Measurements from ENCODE around the gene CEACAM20. TPM values are rescaled to one million over a fixed set of nuclear protein-coding genes. Genes with fewer than 3 reads are reported as not detected.
"Not testable (repeated sequence)": the region's sequence is repeated elsewhere in the genome, so short reads cannot be mapped to it uniquely, and the experiment has no call there.

Gene CEACAM20
- total and polyA plus RNA-seq, 5 donors from 2014 or later = not detected

DNA sequence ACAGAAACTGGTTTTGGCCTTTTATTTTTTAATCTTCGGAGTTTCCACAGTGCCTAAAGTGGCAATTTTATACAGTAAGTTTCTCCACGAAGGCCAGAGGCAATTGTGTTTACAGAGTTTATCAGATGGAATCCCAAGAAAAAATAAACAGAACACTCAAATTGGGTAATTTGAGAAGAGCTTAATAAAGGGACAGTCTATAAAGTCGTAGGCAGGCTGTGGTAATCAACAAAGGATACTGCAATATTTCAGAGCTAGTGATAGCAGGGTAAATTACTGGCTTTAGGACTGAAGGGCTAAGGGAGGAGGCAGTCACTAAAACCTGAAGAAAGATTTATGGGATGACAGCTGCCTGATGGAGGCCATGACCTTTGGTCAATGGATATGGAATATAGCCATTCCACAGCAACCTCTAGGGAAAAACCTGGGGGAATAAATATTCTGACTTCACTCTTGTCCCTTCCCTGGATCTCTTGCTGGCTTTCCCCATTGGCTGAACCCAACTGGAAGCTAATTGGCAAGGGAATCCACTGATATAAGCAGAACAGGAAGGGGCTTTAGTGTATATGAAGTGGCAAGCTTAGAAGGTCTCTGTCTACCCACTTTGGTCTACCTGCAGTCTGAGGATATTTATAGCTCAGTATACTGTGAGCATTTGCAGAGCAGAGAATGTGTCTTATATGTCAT lies 66.7 kb downstream of the CEACAM20 start:
- not testable (repeated sequence) for DNase-seq; H3K4me1 Mint-ChIP-seq; H3K27me3 ChIP-seq (ENCODE audit: control insufficient read depth, insufficient read depth, low read length); H3K27ac Mint-ChIP-seq; H3K4me3 ChIP-seq (ENCODE audit: low read depth, low read length); H3K4me1 ChIP-seq (ENCODE audit: control insufficient read depth, insufficient read depth, low read length, poor library complexity, severe bottlenecking); ATAC-seq (ENCODE audit: low read depth in 2 of 2); H3K4me3 Mint-ChIP-seq; H3K27ac ChIP-seq (ENCODE audit: insufficient read depth, low read length, poor library complexity, severe bottlenecking); H3K36me3 ChIP-seq (ENCODE audit: control insufficient read depth, insufficient read depth, low read length); H3K36me3 Mint-ChIP-seq; H3K27me3 Mint-ChIP-seq
- peaks cover 4 to 65% (median 31%) of the 10 kb centered on the region in 7 donors for H3K9me3 Mint-ChIP-seq
- peaks cover 29 to 55% of the 10 kb centered on the region in 2 experiments for H3K9me3 ChIP-seq (ENCODE audit: control insufficient read depth in 2 of 2, low read length in 2 of 2)

Other genes starting within 250 kb of the CEACAM20 start
- gene ZNF235, start 224.7 kb downstream of the CEACAM20 start, total RNA-seq = 5.4 TPM
- gene ZNF235, start 224.7 kb downstream of the CEACAM20 start, polyA plus RNA-seq = 1 to 10 TPM; 1.0 to 3.5 (median 2.6) TPM
- not detected for gene ZNF112, start 173.0 kb downstream of the CEACAM20 start, total RNA-seq
- gene ZNF112, start 173.0 kb downstream of the CEACAM20 start, polyA plus RNA-seq = under 1 TPM in 2 of 4 donors, not detected in 2; 0.25 to 0.46 TPM
- 0.39 TPM for gene ZNF285, start 128.1 kb downstream of the CEACAM20 start, total RNA-seq
- 1 to 10 TPM in 3 of 4 donors, not detected in 1; 1.0 to 1.8 (median 1.2) TPM for gene ZNF285, start 128.1 kb downstream of the CEACAM20 start, polyA plus RNA-seq
- not detected for gene ZNF229, start 81.2 kb downstream of the CEACAM20 start, total RNA-seq
- under 1 TPM in 3 of 4 donors, not detected in 1; 0.26 to 0.87 (median 0.68) TPM for gene ZNF229, start 81.2 kb downstream of the CEACAM20 start, polyA plus RNA-seq
- 5.8 TPM for gene ZNF180, start 29.2 kb downstream of the CEACAM20 start, total RNA-seq
- gene ZNF180, start 29.2 kb downstream of the CEACAM20 start, polyA plus RNA-seq = 10 to 100 TPM in 3 of 4 donors, 1 to 10 TPM in 1; 9.5 to 11.5 (median 10.6) TPM
- gene IGSF23, start 83.9 kb upstream of the CEACAM20 start, total RNA-seq = not detected
- not detected for gene IGSF23, start 83.9 kb upstream of the CEACAM20 start, polyA plus RNA-seq
- 0.37 TPM for gene PVR, start 114.2 kb upstream of the CEACAM20 start, total RNA-seq
- under 1 TPM in 1 of 4 donors, not detected in 3; 0.25 TPM for gene PVR, start 114.2 kb upstream of the CEACAM20 start, polyA plus RNA-seq
- not detected for gene CEACAM19, start 141.8 kb upstream of the CEACAM20 start, total RNA-seq
- not detected for gene CEACAM19, start 141.8 kb upstream of the CEACAM20 start, polyA plus RNA-seq
- gene CEACAM16, start 169.5 kb upstream of the CEACAM20 start, total RNA-seq = not detected
- gene CEACAM16, start 169.5 kb upstream of the CEACAM20 start, polyA plus RNA-seq = not detected
- 231 TPM for gene BCL3, start 219.0 kb upstream of the CEACAM20 start, total RNA-seq
- gene BCL3, start 219.0 kb upstream of the CEACAM20 start, polyA plus RNA-seq = 10 to 100 TPM in 1 of 4 donors, 1 to 10 TPM in 3; 3.4 to 12.5 (median 5.4) TPM
- gene CBLC, start 248.2 kb upstream of the CEACAM20 start, total RNA-seq = not detected
- gene CBLC, start 248.2 kb upstream of the CEACAM20 start, polyA plus RNA-seq = not detected

Measured in CD4-positive, CD25-positive, alpha-beta regulatory T cell (primary cell).